H1 (cell line): ENCODE measurements around the gene CAMK2B. TPM values are rescaled to one million over a fixed set of nuclear protein-coding genes. Genes with fewer than 3 reads are reported as not detected.
A peak's percentile ranks its signal among the peaks of the same experiment; 100 is the strongest.

Experiments
- CTCF ChIA-PET: fragments of 300-600 bp; sonication (Branson Sonifier 250); formaldehyde crosslinking; loops from one replicate; lab custom pipeline; 2021; ENCODE audit not compliant: partially characterized antibody; lab: Charles Lee
- POLR2A ChIA-PET: fragments of 300-600 bp; sonication (Branson Sonifier 250); formaldehyde crosslinking; loops from one replicate; lab custom pipeline; 2021; ENCODE audit warnings: inconsistent platforms; ENCODE audit not compliant: partially characterized antibody; lab: Charles Lee
- DNase-seq, 2 experiments: peaks; one replicate each; pipeline versions ENCODE4 v3.0.0 to v3.0.0-alpha.2; 2010 to 2022; ENCODE audit warnings: low spot score in 2 of 2, low read depth in 1 of 2, mixed read lengths in 1 of 2
- FAIRE-seq: peaks from 2 replicates; lab custom pipeline; 2011; peaks lifted over from hg19 to GRCh38; lab: Jason Lieb, UNC
- H2AFZ ChIP-seq: 2 replicates; pipeline ENCODE4 v1.8.1; 2012; ENCODE audit warnings: low read length, inconsistent platforms
- H2AK5ac ChIP-seq: 2 replicates; pipeline ENCODE4 v1.6.1; 2013; ENCODE audit warnings: low read depth, low read length
- H2BK120ac ChIP-seq: replicated peaks from 2 replicates; pipeline ENCODE3; 2013; ENCODE audit warnings: low read depth, low read length, inconsistent platforms
- H2BK12ac ChIP-seq: 2 replicates; pipeline ENCODE4 v1.6.1; 2013; ENCODE audit warnings: low read depth, low read length
- H2BK15ac ChIP-seq: 2 replicates; pipeline ENCODE4 v1.6.1; 2013; ENCODE audit warnings: low read length
- H2BK20ac ChIP-seq: 2 replicates; pipeline ENCODE4 v1.6.1; 2013; ENCODE audit warnings: low read length
- H2BK5ac ChIP-seq: 2 replicates; pipeline ENCODE4 v1.6.1; 2013; ENCODE audit warnings: low read depth, low read length
- H3K14ac ChIP-seq: 2 replicates; pipeline ENCODE4 v1.6.1; 2013; ENCODE audit warnings: inconsistent platforms; ENCODE audit not compliant: insufficient read length
- H3K18ac ChIP-seq: 2 replicates; pipeline ENCODE4 v1.6.1; 2013; ENCODE audit warnings: low read length; ENCODE audit errors: extremely low read depth
- H3K23ac ChIP-seq: 2 replicates; pipeline ENCODE4 v1.6.1; 2013; ENCODE audit warnings: inconsistent platforms; ENCODE audit not compliant: insufficient read length
- H3K23me2 ChIP-seq: 2 replicates; pipeline ENCODE4 v1.6.1; 2013; ENCODE audit warnings: low read depth, low read length
- H3K27ac ChIP-seq: 2 replicates; pipeline ENCODE4 v1.6.1; 2011; ENCODE audit warnings: low read depth, low read length, inconsistent platforms
- H3K27me3 ChIP-seq, 4 experiments: replicated peaks in 1 of 4; 1 replicate in 1 of 4; 2 replicates in 3 of 4; pipeline versions ENCODE4 v1.6.1 to v1.8.1; 2011 to 2013; ENCODE audit warnings: low read length in 3 of 4, mild to moderate bottlenecking in 3 of 4, inconsistent platforms in 2 of 4, mixed read lengths in 2 of 4, moderate library complexity in 1 of 4; ENCODE audit not compliant: control insufficient read depth in 3 of 4, insufficient read depth in 3 of 4; ENCODE audit errors: extremely low read depth in 1 of 4
- H3K36me3 ChIP-seq, 4 experiments: 2 replicates each; pipeline versions ENCODE4 v1.6.1 to v1.8.1; 2011 to 2013; ENCODE audit warnings: mild to moderate bottlenecking in 4 of 4, low read length in 3 of 4, moderate library complexity in 2 of 4, control low read depth in 1 of 4, inconsistent platforms in 1 of 4; ENCODE audit not compliant: insufficient read depth in 4 of 4, control insufficient read depth in 2 of 4
- H3K4ac ChIP-seq: replicated peaks from 2 replicates; pipeline ENCODE3; 2013; ENCODE audit warnings: low read length, low read depth, mixed read lengths, inconsistent platforms; ENCODE audit not compliant: insufficient read length
- H3K4me1 ChIP-seq, 4 experiments: replicated peaks in 1 of 4; 1 replicate in 1 of 4; 2 replicates in 3 of 4; pipeline versions ENCODE4 v1.6.1 to v1.8.1; 2011 to 2013; ENCODE audit warnings: low read length in 3 of 4, inconsistent platforms in 2 of 4, mixed read lengths in 1 of 4; ENCODE audit not compliant: insufficient read depth in 4 of 4, control insufficient read depth in 3 of 4
- H3K4me2 ChIP-seq, 2 experiments: 2 replicates each; pipeline versions ENCODE4 v1.6.1 to v1.8.1; 2011 to 2013; ENCODE audit warnings: low read depth in 2 of 2, low read length in 2 of 2, control low read depth in 1 of 2, inconsistent platforms in 1 of 2, mild to moderate bottlenecking in 1 of 2; ENCODE audit not compliant: insufficient read depth in 1 of 2
- H3K4me3 ChIP-seq, 4 experiments: fragments of 200-600, 300-600 bp in 1 of 4; sonication (generic), shearing (Covaris generic), sonication (Bioruptor Twin) in 1 of 4; 2 replicates each; pipeline versions ENCODE4 v1.5.1 to v1.8.1; 2011 to 2016; ENCODE audit warnings: low read length in 4 of 4, low read depth in 3 of 4, control low read depth in 2 of 4, inconsistent platforms in 2 of 4, mild to moderate bottlenecking in 2 of 4, mixed read lengths in 1 of 4, moderate library complexity in 1 of 4; ENCODE audit not compliant: insufficient read depth in 2 of 4; ENCODE audit errors: extremely low read depth in 1 of 4
- H3K56ac ChIP-seq: replicated peaks from 2 replicates; pipeline ENCODE3; 2013; ENCODE audit warnings: low read depth, mild to moderate bottlenecking, mixed read lengths, low read length, inconsistent platforms; ENCODE audit not compliant: insufficient read length
- H3K79me1 ChIP-seq: 2 replicates; pipeline ENCODE4 v1.6.1; 2013; ENCODE audit warnings: low read depth, low read length, control low read depth
- H3K79me2 ChIP-seq, 2 experiments: 2 replicates each; pipeline versions ENCODE4 v1.6.1 to v1.8.1; 2012 to 2013; ENCODE audit warnings: low read length in 2 of 2, mild to moderate bottlenecking in 2 of 2, inconsistent platforms in 1 of 2; ENCODE audit not compliant: insufficient read depth in 2 of 2, control insufficient read depth in 1 of 2
- H3K9ac ChIP-seq, 4 experiments: replicated peaks in 1 of 4; 1 replicate in 1 of 4; 2 replicates in 3 of 4; pipeline versions ENCODE4 v1.6.1 to v1.8.1; 2011 to 2013; ENCODE audit warnings: low read depth in 3 of 4, low read length in 3 of 4, control low read depth in 2 of 4, mild to moderate bottlenecking in 2 of 4, moderate library complexity in 2 of 4, inconsistent platforms in 1 of 4; ENCODE audit errors: extremely low read depth in 1 of 4
- H3K9me3 ChIP-seq, 2 experiments: 2 replicates each; pipeline versions ENCODE4 v1.6.1 to v1.8.1; 2012 to 2013; ENCODE audit warnings: mild to moderate bottlenecking in 2 of 2, moderate library complexity in 2 of 2, control low read depth in 1 of 2, inconsistent platforms in 1 of 2, low read depth in 1 of 2, low read length in 1 of 2, mixed read lengths in 1 of 2; ENCODE audit not compliant: insufficient read depth in 2 of 2
- H4K20me1 ChIP-seq, 2 experiments: replicated peaks in 1 of 2; 2 replicates each; pipeline versions ENCODE3 to v1.8.1; 2011 to 2013; ENCODE audit warnings: inconsistent platforms in 2 of 2, low read length in 2 of 2, mild to moderate bottlenecking in 1 of 2; ENCODE audit not compliant: insufficient read depth in 2 of 2, control insufficient read depth in 1 of 2
- H4K5ac ChIP-seq: 2 replicates; pipeline ENCODE4 v1.6.1; 2013; ENCODE audit warnings: low read length, low read depth, mixed read lengths, inconsistent platforms; ENCODE audit not compliant: insufficient read length
- H4K8ac ChIP-seq: 2 replicates; pipeline ENCODE4 v1.8.0; 2013; ENCODE audit warnings: mild to moderate bottlenecking, moderate library complexity, low read length, inconsistent platforms; ENCODE audit not compliant: insufficient read depth; ENCODE audit errors: extremely low read depth
- H4K91ac ChIP-seq: replicated peaks from 2 replicates; pipeline ENCODE3; 2013; ENCODE audit warnings: low read length, mixed read lengths, inconsistent platforms; ENCODE audit not compliant: insufficient read length
- ATF3 ChIP-seq: IDR thresholded peaks from 2 replicates; pipeline ENCODE4 v1.6.1; 2011; ENCODE audit warnings: low read depth, mild to moderate bottlenecking, low read length; ENCODE audit not compliant: insufficient read depth
- CREB1 ChIP-seq: IDR thresholded peaks from 2 replicates; pipeline ENCODE4 v1.6.1; 2012; ENCODE audit warnings: inconsistent platforms
- POLR2AphosphoS5 ChIP-seq: IDR thresholded peaks from 2 replicates; pipeline ENCODE4 v1.6.1; 2011; ENCODE audit warnings: low read depth, low read length
- SIN3A ChIP-seq, 2 experiments: IDR thresholded peaks in 1 of 2; conservative IDR thresholded peaks in 1 of 2; 2 replicates each; pipeline ENCODE4 v1.6.1; 2011 to 2012; ENCODE audit warnings: low read length in 2 of 2, improper control_type of control experiment in 1 of 2, low read depth in 1 of 2, mild to moderate bottlenecking in 1 of 2
- TAF1 ChIP-seq: IDR thresholded peaks from 2 replicates; pipeline ENCODE4 v1.6.1; 2011; ENCODE audit warnings: mild to moderate bottlenecking, low read depth, low read length
- YY1 ChIP-seq: IDR thresholded peaks from 2 replicates; pipeline ENCODE4 v1.6.1; 2011; ENCODE audit warnings: low read depth, mild to moderate bottlenecking, low read length
- WGBS, 2 experiments: shearing (Covaris generic) in 1 of 2; methylation state at CpG; one replicate each; pipeline versions ENCODE4 v1.1.6 to v1.1.7; 2013 to 2015; ENCODE audit warnings: low lambda C conversion rate in 2 of 2, mixed read lengths in 2 of 2, inconsistent platforms in 1 of 2, low coverage in 1 of 2, missing lambda C conversion rate in 1 of 2; ENCODE audit not compliant: insufficient replicate concordance in 2 of 2, insufficient coverage in 1 of 2, insufficient read length in 1 of 2; ENCODE audit errors: extremely low coverage in 1 of 2, missing lambda C conversion rate in 1 of 2; 5-methylcytosine and 5-hydroxymethylcytosine counted together
- polyA plus RNA-seq, 7 experiments: library from polyadenylated mRNA; depleted of rRNA in 3 of 7; stranded (reverse) in 5 of 7; unstranded in 2 of 7; fragments of >200 nt in 5 of 7; fragments of 200-250 nt in 2 of 7; gene quantifications; 1 replicate in 5 of 7; 2 replicates in 1 of 7; 4 replicates in 1 of 7; pipeline versions ENCODE4 v1.2.1 to v1.2.3, GENCODE V29; 2011 to 2013; ENCODE audit warnings: missing spikeins in 2 of 7, mixed read lengths in 2 of 7
- total RNA-seq: library from RNA; stranded (reverse); fragmentation: NEBNext Ultra II Directional; extraction: Animal tissue kit (Norgen Biotek cat#: 25700); gene quantifications from 2 replicates; pipeline ENCODE4 v1.2.1, GENCODE V29; 2021

The CAMK2B gene
- total and polyA plus RNA-seq, 2 of the 8 experiments (the other 6 are each of a cell fraction or from before 2014, with no cell fraction given), result 0.05 to 0.15 TPM

GRCh38 chr7:44197474-44197873, 127.9 kb downstream of the CAMK2B start:
- Histone ChIP-seq H3K79me2 (peaks cover 6 to 12% of the 10 kb centered on the region in 2 experiments; a peak in 3 of 4 replicates), H3K56ac (no peak overlapping the region), H3K9ac (no peak overlapping the region), H3K14ac (no peak overlapping the region), H3K79me1 (no peaks in the 10 kb centered on the region; the same call in none of the 2 replicates), H2AFZ (no peak overlapping the region), H3K36me3 (no peaks in the 10 kb centered on the region), H3K27ac (no peak overlapping the region), H4K91ac (no peak overlapping the region), H2AK5ac (no peak overlapping the region), H3K4me3 (no peak overlapping the region), H3K27me3 (peaks cover 0 to 3% (median under 1%) of the 10 kb centered on the region in 4 experiments; a peak in 2 of 7 replicates), H3K4ac (no peak overlapping the region), H3K4me2 (no peak overlapping the region), H2BK5ac (no peak overlapping the region), H2BK120ac (no peak overlapping the region), H4K5ac (no peak overlapping the region), H3K23ac (no peak overlapping the region), H2BK15ac (no peak overlapping the region), H3K23me2 (0 out of 2 replicates have a peak, but pooled peaks cover 4% of the 10 kb centered on the region), H2BK20ac (no peak overlapping the region), H3K4me1 (peaks cover 0 to 2% (median 0%) of the 10 kb centered on the region in 4 experiments; a peak in 1 of 7 replicates), H4K20me1 (peaks cover 0 to 2% of the 10 kb centered on the region in 2 experiments), H2BK12ac (no peak overlapping the region), H3K9me3 (no peaks in the 10 kb centered on the region), H4K8ac (no peak overlapping the region), H3K18ac (no peak overlapping the region)
- 85 to 100% methylated on average over 2 to 7 of the region's 7 CpGs for WGBS, 2 experiments
- ChIA-PET CTCF (interaction anchor here (0.7 to 4.2 kb wide), 12 partner anchors 21 to 125 kb away, joined by 3 to 45 read pairs (median 5); partner anchors contain the start of gene POLD2), POLR2A (interaction anchor here (0.9 kb wide), 1 partner anchor 21 kb away, joined by 3 read pairs; no protein-coding TSS in a partner anchor)
- no peak for FAIRE-seq
- DNase-seq, result no peak
- no peak for TF ChIP-seq CREB1
- no peak for TF ChIP-seq SIN3A (conservative IDR thresholded peaks at IDR 0.05 in 1 of 2, IDR thresholded peaks at IDR 0.05 in 1 of 2; ENCODE audit: low read depth in 1 of 2, low read length in 2 of 2)
- no peak for TF ChIP-seq POLR2AphosphoS5
- 0 out of 2 replicates have a peak, but pooled peaks have one; percentile 27 for TF ChIP-seq YY1
- no peak for TF ChIP-seq TAF1
- no peak for TF ChIP-seq ATF3
